ENCODE results near the gene RGS6.

- TF ChIP-seq POLR2AphosphoS5 (IDR thresholded peaks at IDR 0.05), result no peak
- TF ChIP-seq CTCF (IDR thresholded peaks at IDR 0.05), result no peak
- TF ChIP-seq POLR2A (IDR thresholded peaks at IDR 0.05; ENCODE audit: low read depth), result no peak
Observed at GRCh38 chr14:72129291-72129690, 197.1 kb downstream of the RGS6 start.
